Hippocampal formation (tissue), 2 donors: ENCODE results near the gene ACOT11.

Source experiments
- DNase-seq, 2 donors: peaks; one replicate each; lab custom pipeline; 2025; lab: John Stamatoyannopoulos, UW

ACOT11 gene

DNA sequence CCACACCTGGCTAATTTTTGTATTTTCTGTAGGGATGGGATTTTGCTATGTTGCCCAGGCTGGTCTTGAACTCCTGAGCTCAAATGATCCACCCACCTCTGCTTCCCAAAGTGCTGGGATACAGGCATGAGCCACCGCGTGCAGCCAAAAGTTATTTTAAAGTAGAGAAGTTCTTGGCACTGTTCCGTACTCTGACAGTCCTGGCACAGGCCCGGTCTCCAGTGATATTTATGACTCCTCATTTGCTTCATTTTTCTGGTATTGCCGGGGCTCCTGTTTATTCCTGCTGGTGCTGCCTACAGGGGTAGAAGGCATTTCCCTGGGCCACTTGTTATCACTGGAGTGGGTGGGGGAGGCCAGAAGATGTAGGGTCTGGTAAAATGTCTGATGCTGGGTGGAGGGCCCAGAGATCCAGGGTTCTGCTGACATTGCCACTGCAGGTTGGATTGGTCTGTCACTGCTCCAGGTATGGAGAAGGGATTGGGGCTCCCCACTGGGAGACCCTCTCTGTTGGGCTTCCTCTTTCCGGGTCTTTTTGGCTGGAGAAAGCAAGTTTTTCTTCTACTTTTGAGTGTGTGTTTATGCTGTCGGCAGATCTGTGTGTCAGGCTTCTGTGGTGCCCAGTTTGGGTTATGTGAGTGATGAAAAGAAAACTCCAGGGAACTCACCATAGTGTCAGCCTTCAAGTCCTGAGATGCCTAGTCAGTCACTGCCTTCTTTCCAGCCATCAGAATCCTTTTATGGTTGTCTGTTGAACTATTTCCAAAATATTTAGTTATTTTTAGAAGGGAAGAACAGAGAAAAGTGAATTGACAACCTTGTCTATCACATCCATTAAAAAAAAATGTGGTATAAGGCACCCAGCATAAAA lies 98.0 kb downstream of the ACOT11 start:
- no peak for DNase-seq

DNA sequence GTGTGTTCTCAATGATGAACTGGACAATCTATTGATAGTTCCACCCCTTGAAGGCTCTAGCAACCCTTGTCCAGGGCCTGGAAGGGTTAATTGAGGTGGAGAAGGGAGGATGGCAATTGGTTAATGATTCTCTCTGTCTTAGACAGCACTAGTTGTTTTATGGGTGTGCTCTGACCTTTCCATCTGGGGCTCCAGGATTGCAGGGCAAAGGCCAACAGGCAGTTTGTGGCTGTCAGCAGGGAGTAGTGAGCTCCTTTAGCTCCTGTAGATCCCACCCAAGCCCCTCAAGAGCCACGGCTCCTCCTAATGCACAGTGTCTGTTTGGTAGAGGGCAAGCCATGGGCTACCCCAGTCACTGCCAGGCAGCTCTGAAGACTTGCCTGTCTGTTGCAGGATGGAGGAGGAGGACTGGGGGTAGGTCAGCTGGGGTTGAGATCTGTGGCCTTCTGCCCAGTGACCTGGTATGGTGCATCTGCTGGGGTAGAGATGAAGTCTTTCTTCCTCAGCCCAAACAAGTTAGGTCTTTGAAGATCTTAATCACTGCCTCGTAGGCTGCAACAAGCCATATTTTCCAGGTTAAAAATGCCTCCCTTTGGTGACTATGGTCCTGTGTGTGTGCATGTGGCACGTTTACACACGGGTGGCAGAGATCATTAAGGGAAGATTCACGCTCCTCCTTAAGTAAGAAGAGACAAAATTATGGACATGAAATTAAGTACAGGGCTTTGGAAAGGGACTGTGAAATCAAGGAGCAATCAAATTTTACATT lies 101.3 kb downstream of the ACOT11 start:
- no peak for DNase-seq

- no peak for DNase-seq
Observed at GRCh38 chr1:54649921-54650320, 101.9 kb downstream of the ACOT11 start.

GRCh38 chr1:54650417-54650816 lies 102.4 kb downstream of the ACOT11 start:
- no peak for DNase-seq

- DNase-seq = no peak
Observed at GRCh38 chr1:54651608-54652007, 103.6 kb downstream of the ACOT11 start.

DNA sequence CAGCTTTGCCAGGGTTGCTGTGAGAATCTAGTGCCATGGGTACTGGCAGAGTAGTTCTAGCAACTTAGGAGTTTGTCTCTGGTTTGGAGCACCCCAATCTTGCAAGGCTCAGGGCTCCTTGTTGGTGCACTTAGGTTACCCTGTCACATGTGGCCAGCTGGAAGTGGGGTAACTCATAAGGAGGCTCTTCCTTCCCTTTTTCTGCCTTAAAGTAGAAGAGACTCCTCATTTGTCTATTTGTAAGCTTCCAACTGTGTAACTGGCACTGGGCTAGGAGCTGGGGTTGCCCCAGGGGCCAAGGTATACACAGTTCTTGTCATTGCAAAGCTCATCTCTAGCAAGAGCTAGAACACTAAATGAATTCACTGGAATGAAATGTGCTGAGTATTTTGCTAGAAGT lies 104.1 kb downstream of the ACOT11 start:
- DNase-seq = no peak

GRCh38 chr1:54653036-54653435 lies 105.0 kb downstream of the ACOT11 start:
- DNase-seq = no peak

DNA sequence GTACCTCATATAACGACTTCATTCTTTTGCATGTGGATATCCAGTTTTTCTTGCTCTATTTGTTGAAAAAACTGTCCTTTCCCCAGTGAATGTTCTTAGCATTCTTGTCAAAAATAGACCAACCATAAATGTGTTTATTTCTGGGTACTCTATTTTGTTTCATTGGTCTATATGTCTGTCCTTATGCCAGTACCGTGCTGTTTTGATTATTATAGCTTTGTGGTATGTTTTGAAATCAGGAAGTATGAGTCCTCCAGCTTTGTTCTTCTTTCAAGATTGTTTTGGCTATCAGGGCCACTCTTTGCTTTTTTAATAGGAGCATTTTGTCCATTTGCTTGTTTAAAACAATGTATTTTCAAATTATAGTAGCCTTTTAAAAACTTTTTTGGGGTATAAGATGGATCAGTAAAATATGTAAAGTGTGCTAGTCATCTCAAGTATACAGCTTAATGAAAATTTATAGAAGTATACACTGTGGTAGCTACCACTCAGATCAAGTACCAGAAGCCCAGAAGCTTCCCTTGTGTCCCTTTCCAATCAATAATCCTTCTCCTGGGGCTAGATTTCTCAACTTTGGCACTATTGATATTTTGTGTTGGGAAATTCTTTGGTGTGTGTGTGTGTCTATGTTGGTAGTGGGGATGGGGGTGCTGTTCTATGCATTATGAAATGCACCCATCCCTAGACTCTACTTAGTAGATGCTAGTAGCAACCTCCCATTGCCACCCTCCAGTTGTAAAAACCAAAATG lies 110.3 kb downstream of the ACOT11 start:
- DNase-seq = no peak
